Peyer's patch (tissue), 4 donors: ENCODE data around the gene PHLDB2. TPM values are rescaled to one million over a fixed set of nuclear protein-coding genes. Genes with fewer than 3 reads are reported as not detected.

ENCODE experiments used
- DNase-seq, 3 donors: peaks; one replicate each; pipeline ENCODE4 v3.0.0-alpha.2; 2017 to 2019
- H3K27ac ChIP-seq, 4 donors: fragments of 200-600 bp; sonication (generic); one replicate each; pipeline ENCODE4 v1.5.1; 2016 to 2019
- H3K27me3 ChIP-seq, 2 donors: fragments of 200-600 bp; sonication (generic); one replicate each; pipeline ENCODE4 v1.5.1; 2019
- H3K36me3 ChIP-seq, 3 donors: fragments of 200-600 bp; sonication (generic); one replicate each; pipeline ENCODE4 v1.5.1; 2016 to 2019
- H3K4me1 ChIP-seq, 4 donors: fragments of 200-600 bp; sonication (generic); one replicate each; pipeline ENCODE4 v1.5.1; 2016 to 2019
- H3K4me3 ChIP-seq, 4 donors: fragments of 200-600 bp; sonication (generic); 1 replicate in 3 of 4; 2 replicates in 1 of 4; pipeline ENCODE4 v1.5.1; 2016 to 2019; ENCODE audit warnings: mild to moderate bottlenecking in 1 of 4
- H3K9me3 ChIP-seq, 4 donors: fragments of 200-600 bp; sonication (generic); one replicate each; pipeline ENCODE4 v1.5.1; 2016 to 2019; ENCODE audit warnings: mild to moderate bottlenecking in 1 of 4
- CTCF ChIP-seq, 6 experiments: fragments of 450-650 bp in 4 of 6; fragments of 200-600 bp in 2 of 6; sonication (generic) in 1 of 6; IDR thresholded peaks; one replicate each; pipeline ENCODE4 v1.5.1; 2017 to 2019; ENCODE audit warnings: antibody characterized with exemption in 6 of 6, mild to moderate bottlenecking in 3 of 6, moderate library complexity in 1 of 6
- POLR2A ChIP-seq, 2 donors: fragments of 450-650 bp; IDR thresholded peaks; one replicate each; pipeline ENCODE4 v1.5.1; 2017; ENCODE audit warnings: antibody characterized with exemption in 2 of 2, mild to moderate bottlenecking in 2 of 2, moderate library complexity in 2 of 2
- total RNA-seq, 4 donors: library from RNA; depleted of rRNA; stranded (reverse); fragments of >200 nt; gene quantifications; one replicate each; pipeline ENCODE4 v1.1.0, GENCODE V29; 2016

Gene PHLDB2
- total RNA-seq, 4 donors from 2014 or later: 6.0 to 66.0 (median 12.5) TPM

- TF ChIP-seq CTCF (IDR thresholded peaks at IDR 0.05) (no peak), POLR2A (IDR thresholded peaks at IDR 0.05) (no peak)
- H3K27me3 ChIP-seq: no peaks in the 10 kb centered on the region
- no peaks in the 10 kb centered on the region for H3K4me1 ChIP-seq
- H3K9me3 ChIP-seq: no peaks in the 10 kb centered on the region
- DNase-seq: no peak
- H3K27ac ChIP-seq: no peak overlapping the region
- H3K36me3 ChIP-seq: no peaks in the 10 kb centered on the region
- H3K4me3 ChIP-seq: no peak overlapping the region
Measured at GRCh38 chr3:111947231-111947630, 88.2 kb downstream of the PHLDB2 start.

- Histone ChIP-seq H3K27ac (no peak overlapping the region), H3K27me3 (no peaks in the 10 kb centered on the region), H3K9me3 (no peaks in the 10 kb centered on the region), H3K4me3 (no peak overlapping the region), H3K4me1 (no peaks in the 10 kb centered on the region), H3K36me3 (no peaks in the 10 kb centered on the region)
- TF ChIP-seq CTCF (IDR thresholded peaks at IDR 0.05): no peak
- TF ChIP-seq POLR2A (IDR thresholded peaks at IDR 0.05): no peak
- DNase-seq: no peak
Measured at GRCh38 chr3:111948786-111949185, 89.7 kb downstream of the PHLDB2 start.

GRCh38 chr3:111949712-111950111 lies 90.6 kb downstream of the PHLDB2 start:
- Histone ChIP-seq H3K27ac (no peak overlapping the region), H3K9me3 (no peaks in the 10 kb centered on the region), H3K4me3 (no peak overlapping the region), H3K4me1 (no peaks in the 10 kb centered on the region), H3K27me3 (no peaks in the 10 kb centered on the region), H3K36me3 (no peaks in the 10 kb centered on the region)
- DNase-seq: no peak
- no peak for TF ChIP-seq CTCF (IDR thresholded peaks at IDR 0.05)
- no peak for TF ChIP-seq POLR2A (IDR thresholded peaks at IDR 0.05)

- Histone ChIP-seq H3K4me3 (no peak overlapping the region), H3K36me3 (no peaks in the 10 kb centered on the region), H3K27me3 (no peaks in the 10 kb centered on the region), H3K9me3 (no peaks in the 10 kb centered on the region), H3K4me1 (no peaks in the 10 kb centered on the region), H3K27ac (no peak overlapping the region)
- TF ChIP-seq POLR2A (IDR thresholded peaks at IDR 0.05): no peak
- no peak for TF ChIP-seq CTCF (IDR thresholded peaks at IDR 0.05)
- no peak for DNase-seq
Measured at GRCh38 chr3:111951032-111951431, 92.0 kb downstream of the PHLDB2 start.

GRCh38 chr3:111952086-111952485 lies 93.0 kb downstream of the PHLDB2 start:
- H3K27ac ChIP-seq: no peak overlapping the region
- no peaks in the 10 kb centered on the region for H3K27me3 ChIP-seq
- H3K9me3 ChIP-seq: no peaks in the 10 kb centered on the region
- H3K4me3 ChIP-seq: no peak overlapping the region
- no peaks in the 10 kb centered on the region for H3K36me3 ChIP-seq
- DNase-seq: no peak
- H3K4me1 ChIP-seq: no peaks in the 10 kb centered on the region
- no peak for TF ChIP-seq POLR2A (IDR thresholded peaks at IDR 0.05)
- no peak for TF ChIP-seq CTCF (IDR thresholded peaks at IDR 0.05)

- DNase-seq: no peak
- Histone ChIP-seq H3K27me3 (no peaks in the 10 kb centered on the region), H3K36me3 (no peaks in the 10 kb centered on the region), H3K4me1 (no peaks in the 10 kb centered on the region), H3K9me3 (no peaks in the 10 kb centered on the region), H3K4me3 (no peak overlapping the region), H3K27ac (no peak overlapping the region)
- TF ChIP-seq POLR2A (IDR thresholded peaks at IDR 0.05): no peak
- no peak for TF ChIP-seq CTCF (IDR thresholded peaks at IDR 0.05)
Measured at GRCh38 chr3:111952866-111953450, 93.9 kb downstream of the PHLDB2 start.
